GM19468 (cell line): ENCODE data around the gene ADGRL3.
"Not testable (repeated sequence)": the region's sequence is repeated elsewhere in the genome, so short reads cannot be mapped to it uniquely, and the experiment has no call there.

Source experiments
- ATAC-seq: cut with Tn5 transposase; IDR thresholded peaks from one replicate; pipeline ENCODE4 v1.9.1; 2021; ENCODE audit warnings: mild to moderate bottlenecking, moderate library complexity, moderate number of reproducible peaks; ENCODE audit not compliant: unreplicated experiment; ENCODE audit errors: extremely low read depth

The ADGRL3 gene

DNA sequence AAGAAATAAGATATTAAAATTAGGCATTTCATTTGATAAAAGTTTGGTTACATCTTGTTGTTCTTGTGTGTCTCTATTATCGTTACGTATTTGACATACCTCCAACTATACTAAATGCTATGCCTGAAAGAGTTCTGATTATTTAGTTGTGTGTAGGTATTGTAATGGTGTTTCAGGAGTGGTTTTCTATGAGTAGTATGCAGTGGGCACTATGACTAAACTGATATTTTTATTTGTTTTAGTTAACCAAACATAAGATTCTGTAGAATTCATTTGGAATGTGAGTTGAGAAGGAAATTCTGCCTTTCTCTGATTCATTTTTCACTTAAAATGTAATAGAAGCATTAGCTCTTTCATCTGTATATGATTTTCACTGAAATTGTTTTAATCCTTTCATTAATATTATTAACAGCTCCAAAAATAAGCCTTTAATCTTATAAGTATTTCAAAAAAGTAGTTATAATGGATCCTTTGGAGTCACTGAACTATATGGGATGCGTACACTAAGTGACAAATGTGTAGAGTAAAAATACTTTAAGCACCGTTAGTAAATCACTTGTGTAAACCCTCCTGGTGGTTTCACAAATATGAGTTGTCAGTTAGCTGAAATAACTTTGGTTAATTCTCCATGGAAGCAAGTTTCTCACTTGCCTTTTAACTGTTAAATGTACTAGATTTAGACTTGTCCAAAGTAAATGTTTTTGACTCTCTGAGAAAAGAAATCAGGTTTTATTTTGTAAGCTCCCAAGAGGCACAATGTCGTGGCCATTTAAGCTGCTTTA, 388.7 kb downstream of the ADGRL3 start:
- ATAC-seq = no peak

DNA sequence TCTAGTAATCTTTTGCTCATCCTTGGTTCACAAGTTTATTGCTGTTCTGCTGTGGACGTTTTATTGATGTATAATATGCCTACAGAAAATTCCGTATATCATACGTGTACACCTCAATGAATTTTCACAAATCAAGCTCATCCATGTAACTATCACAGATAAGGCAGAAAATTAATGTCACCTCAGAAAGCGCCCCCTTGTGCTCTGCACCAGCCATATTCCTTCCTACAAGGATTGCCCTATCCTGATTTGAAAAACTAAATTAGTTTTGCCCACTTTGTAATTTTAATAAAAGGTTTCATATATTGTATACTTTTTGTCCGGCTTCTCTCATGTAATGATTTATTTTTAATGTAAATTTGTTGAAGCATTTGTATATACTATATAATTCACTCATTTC, 390.8 kb downstream of the ADGRL3 start:
- no peak for ATAC-seq

DNA sequence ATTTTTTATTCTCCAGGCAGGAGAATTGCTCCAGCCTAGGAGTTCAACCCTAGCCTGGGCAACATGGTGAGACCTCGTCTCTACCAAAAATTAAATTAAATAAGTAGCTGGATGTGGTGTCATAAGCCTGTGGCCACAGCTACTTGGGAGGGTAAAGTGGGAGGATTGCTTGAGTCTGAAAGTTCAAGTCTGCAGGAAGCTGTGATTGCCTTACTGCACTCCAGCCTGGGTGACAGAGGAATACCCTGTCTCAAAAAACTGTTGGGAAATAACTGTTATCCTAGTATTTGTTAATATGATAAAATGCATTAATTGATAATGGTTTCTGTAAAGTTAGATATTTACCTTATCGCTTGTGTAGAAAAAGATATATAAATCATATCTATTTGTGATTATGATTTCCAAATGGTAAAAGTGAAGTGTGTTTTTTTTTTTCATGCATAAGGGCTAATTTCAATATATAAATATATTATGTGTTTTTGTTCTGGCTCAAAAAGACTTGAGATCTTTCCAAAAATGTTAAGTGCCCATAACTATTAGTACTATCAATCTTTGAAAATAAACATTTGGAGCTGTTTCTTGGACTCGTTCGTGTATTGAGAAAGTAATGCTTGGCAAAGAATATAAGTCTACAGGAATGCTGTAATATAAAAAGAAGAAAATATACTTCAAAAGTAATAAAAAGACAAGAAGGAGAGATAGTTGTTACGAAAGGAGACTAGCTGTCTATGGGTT, 396.6 kb downstream of the ADGRL3 start:
- no peak for ATAC-seq

GRCh38 chr4:61603086-61603485, 403.0 kb downstream of the ADGRL3 start:
- ATAC-seq = no peak

GRCh38 chr4:61604054-61604453, 403.9 kb downstream of the ADGRL3 start:
- no peak for ATAC-seq

GRCh38 chr4:61605984-61606383, 405.9 kb downstream of the ADGRL3 start:
- no peak for ATAC-seq

GRCh38 chr4:61614231-61614630, 414.1 kb downstream of the ADGRL3 start:
- ATAC-seq = no peak

- no peak for ATAC-seq
These were observed 419.4 kb downstream of the ADGRL3 start for GRCh38 chr4:61619528-61619927.

- no peak for ATAC-seq
These were observed 428.2 kb downstream of the ADGRL3 start for GRCh38 chr4:61628282-61628681.

DNA sequence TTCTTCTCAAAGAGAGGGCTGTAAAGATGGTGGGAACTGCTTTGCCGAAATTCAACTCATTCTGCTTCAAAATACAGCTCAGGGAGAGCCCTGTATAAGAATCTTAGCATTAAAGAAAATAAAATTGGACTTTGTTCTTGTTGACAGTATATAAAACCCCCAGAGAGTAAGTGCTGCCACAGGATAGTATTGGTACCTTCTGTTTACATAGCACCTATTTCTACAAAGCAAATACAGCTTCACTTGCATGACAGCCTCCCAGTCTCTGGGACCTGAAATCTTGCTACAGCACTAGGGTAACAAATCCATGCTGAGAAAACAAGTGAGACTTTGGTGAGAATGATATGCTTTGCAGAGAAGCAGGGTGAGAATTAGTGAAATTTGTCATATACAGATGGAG, 428.6 kb downstream of the ADGRL3 start:
- ATAC-seq = no peak

DNA sequence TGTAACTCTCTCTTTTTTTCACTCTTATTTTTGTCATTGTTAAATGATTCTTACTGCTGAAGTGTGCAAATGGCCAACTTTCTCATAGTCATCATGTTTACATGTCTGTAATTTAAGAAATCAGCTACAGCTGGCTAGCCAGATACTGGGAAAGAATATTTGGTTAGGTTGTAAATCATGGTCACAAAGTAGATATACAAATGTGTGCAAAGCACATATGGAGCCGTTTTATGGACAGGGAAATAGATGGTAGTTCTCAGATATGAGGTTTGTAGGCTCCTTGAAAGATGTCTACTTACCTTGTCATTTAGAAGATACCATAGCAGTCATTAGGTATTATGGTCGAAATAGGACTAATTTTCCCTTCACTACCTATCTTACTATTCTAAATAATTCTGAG, 430.4 kb downstream of the ADGRL3 start:
- ATAC-seq = no peak

DNA sequence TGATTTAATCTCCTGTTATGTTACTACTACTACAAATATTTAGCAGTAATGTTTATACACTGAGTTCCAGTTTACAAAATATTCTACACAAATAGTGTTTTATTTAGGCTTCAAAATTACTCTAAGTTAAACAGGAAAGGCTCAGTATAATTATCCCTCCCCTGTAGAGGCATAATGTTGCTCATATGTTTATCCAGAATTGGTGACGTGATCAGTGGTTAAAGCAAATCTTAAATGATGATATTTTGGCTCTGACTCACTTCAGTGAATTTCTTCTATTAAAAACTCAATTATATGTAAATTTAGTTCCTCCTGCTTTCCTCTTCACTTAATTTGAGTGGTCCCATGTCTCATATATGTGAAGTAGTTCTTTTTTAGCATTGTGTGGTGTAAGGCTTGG, 438.5 kb downstream of the ADGRL3 start:
- ATAC-seq = no peak

DNA sequence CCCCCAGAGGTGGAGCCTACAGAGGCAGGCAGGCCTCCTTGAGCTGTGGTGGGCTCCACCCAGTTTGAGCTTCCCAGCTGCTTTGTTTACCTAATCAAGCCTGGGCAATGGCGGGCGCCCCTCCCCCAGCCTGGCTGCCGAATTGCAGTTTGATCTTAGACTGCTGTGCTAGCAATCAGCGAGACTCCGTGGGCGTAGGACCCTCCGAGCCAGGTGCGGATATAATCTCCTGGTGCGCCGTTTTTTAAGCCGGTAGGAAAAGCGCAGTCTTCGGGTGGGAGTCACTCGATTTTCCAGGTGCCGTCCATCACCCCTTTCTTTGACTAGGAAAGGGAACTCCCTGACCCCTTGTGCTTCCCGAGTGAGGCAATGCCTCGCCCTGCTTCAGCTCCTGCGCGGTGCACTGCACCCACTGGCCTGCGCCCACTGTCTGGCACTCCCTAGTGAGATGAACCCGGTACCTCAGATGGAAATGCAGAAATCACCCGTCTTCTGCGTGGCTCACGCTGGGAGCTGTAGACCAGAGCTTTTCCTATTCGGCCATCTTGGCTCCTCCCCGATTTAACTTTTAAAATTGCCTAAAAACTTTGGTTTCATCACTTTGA, 446.7 kb downstream of the ADGRL3 start:
- ATAC-seq = not testable (repeated sequence)

GRCh38 chr4:61648264-61648663, 448.1 kb downstream of the ADGRL3 start:
- ATAC-seq = no peak

DNA sequence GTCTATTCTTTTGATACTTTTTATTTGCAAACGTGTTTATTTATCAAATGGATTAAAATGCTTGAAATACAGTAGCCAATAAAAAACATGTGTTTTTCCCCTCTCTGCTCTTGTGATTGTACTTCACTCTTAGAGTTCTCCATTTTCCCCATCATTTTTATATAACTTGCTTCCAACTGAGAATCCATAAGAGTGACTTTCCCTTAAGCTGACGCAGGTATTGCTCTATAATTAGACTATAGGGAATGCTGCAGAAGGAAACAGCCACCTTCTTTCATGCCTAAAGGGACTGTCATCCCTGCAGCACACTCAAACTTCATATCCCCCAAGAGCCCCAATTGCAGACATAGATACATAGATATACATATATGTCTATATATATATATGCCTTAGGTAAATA, 456.9 kb downstream of the ADGRL3 start:
- ATAC-seq = no peak

GRCh38 chr4:61661960-61662359, 461.8 kb downstream of the ADGRL3 start:
- ATAC-seq = no peak

DNA sequence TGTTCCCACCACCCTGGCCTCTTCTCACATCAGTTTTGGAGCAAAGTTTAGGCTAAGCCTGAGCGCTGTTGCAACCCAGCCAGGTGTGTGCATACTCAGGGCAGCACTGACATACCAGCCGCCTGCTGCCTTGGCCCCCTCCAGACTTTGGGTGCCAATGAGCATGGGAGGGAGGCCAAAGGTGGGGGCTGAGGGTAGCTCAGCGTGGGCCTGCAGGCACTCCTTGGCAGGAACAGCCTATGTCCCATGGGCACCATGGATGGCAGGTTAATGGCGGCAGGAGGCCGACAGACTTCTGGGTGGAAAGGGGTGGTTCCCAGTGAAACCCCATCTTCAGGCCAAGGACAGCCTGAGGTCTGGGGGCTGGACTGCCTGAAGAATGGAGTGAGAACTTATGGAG, 462.2 kb downstream of the ADGRL3 start:
- no peak for ATAC-seq

DNA sequence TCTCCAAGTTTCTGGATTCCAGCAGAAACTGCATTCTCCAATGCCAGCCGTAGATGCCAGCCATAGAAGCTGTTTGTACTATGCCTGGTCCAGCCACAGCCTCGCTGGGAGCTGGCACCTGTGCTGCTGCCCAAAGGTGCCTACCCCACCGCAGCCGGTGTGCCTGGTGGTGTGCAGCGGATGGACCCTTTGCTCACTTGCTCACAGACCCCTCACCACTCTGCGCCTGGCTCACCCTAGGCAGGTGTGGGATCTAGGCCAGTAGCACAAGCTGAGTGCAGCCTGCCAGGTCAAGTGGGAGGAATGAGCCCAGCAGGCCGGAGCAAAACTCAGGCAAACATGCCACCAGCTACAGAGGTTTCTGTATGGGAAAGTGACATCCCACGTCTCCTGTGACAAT, 463.2 kb downstream of the ADGRL3 start:
- ATAC-seq = no peak

- ATAC-seq = no peak
These were observed 465.5 kb downstream of the ADGRL3 start for GRCh38 chr4:61665649-61666048.

- no peak for ATAC-seq
These were observed 466.1 kb downstream of the ADGRL3 start for GRCh38 chr4:61666244-61666643.

DNA sequence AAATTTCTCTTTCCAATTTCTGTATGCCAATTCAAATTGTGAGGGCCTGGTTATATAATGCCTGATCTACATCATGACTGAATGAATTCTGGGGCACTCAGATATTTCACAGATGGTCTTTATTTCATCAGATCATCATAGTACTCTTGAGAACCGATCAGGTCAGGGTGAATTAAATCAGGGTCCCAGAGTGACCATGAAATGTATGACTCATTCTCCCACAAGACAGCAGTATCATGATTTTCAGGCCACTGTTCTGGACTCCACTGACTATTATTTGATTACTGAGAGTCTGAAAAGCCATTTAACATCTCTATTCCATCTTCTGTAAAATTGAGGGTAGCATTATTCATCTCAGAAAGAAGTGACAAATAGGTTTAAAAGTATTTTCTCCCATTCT, 471.5 kb downstream of the ADGRL3 start:
- ATAC-seq = no peak
